ENCODE results near the gene CDK5RAP1. TPM values are rescaled to one million over a fixed set of nuclear protein-coding genes. Genes with fewer than 3 reads are reported as not detected.
"Not testable (repeated sequence)": the region's sequence is repeated elsewhere in the genome, so short reads cannot be mapped to it uniquely, and the experiment has no call there.

Gene CDK5RAP1, protein sequence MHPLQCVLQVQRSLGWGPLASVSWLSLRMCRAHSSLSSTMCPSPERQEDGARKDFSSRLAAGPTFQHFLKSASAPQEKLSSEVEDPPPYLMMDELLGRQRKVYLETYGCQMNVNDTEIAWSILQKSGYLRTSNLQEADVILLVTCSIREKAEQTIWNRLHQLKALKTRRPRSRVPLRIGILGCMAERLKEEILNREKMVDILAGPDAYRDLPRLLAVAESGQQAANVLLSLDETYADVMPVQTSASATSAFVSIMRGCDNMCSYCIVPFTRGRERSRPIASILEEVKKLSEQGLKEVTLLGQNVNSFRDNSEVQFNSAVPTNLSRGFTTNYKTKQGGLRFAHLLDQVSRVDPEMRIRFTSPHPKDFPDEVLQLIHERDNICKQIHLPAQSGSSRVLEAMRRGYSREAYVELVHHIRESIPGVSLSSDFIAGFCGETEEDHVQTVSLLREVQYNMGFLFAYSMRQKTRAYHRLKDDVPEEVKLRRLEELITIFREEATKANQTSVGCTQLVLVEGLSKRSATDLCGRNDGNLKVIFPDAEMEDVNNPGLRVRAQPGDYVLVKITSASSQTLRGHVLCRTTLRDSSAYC
- polyA plus RNA-seq (2012; ENCODE audit: missing spikeins): 26.7 TPM

DNA sequence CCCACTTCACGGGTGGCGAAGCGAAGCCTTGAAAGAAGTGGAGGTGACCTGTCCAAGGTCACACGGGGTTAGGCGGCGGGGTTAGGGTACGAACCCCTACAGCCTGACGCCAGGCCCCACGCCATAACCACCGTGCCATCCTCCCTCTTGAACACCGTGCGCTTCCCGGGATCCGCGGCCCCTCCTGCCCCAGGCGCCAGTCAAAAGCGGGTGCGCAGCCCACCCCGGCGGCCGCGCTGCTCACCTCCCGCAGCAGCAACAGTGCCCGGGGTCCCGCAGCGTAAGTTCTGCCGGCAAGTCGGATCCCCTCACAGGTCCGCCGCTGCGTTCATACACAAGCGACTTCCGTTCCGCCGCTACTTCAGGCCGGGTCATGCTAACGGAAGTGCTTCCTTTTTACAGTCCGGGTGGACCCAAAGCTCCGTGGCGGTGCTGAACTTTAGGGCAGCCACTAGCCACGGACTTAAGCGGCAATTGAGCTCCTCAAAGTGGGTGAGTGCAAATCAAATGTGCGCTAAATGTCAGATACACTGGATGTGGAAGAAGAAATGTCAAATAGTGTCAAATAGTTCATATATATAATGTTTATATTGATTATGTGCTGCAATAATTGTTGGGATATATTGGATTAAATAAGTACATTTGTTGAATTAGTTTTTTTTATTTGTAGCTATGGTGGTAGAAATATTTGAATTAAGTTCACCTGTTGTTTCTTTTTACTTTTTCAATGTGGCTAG is at the start of gene CDK5RAP1:
Gene CDK5RAP1 (minus strand): TSS at position 336 of the 737 bp plus-strand sequence. CDS start 4,455 bp downstream, outside the sequence.
- FAIRE-seq: peak; percentile 91
- peak; percentile 61 for DNase-seq (ENCODE audit: insufficient read length)
- TF ChIP-seq POLR2AphosphoS5 (IDR thresholded peaks at IDR 0.05; ENCODE audit: low read depth, low read length) (peak; percentile 84), TAF1 (IDR thresholded peaks at IDR 0.05; ENCODE audit: borderline replicate concordance, low read depth, low read length) (peak; percentile 73; the same call in 1 of the 2 replicates), POLR2A (IDR thresholded peaks at IDR 0.05; ENCODE audit: low read depth, low read length) (peak; percentile 86)

DNA sequence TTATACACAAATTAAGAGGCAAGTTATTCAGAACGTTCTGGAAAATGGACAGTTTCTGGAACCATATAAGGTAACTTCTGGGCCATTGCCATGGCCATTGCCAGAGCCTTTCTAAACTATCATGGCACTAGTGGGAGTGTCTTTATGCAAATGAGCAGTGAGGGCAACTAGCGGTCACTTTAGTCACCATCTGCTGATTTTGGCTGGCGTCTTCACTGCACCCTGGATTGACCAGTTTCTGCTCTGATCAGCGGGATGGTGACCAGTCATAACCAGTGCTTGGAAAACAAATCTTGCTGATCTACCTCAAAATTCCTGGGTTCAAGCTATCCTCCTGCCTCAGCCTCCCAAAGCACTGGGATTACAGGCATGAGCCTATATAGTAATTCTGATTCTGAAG is 49.5 kb upstream of the CDK5RAP1 start:
- TF ChIP-seq POLR2AphosphoS5 (IDR thresholded peaks at IDR 0.05; ENCODE audit: low read depth, low read length): no peak
- no peak for FAIRE-seq
- DNase-seq (ENCODE audit: insufficient read length): no peak

DNA sequence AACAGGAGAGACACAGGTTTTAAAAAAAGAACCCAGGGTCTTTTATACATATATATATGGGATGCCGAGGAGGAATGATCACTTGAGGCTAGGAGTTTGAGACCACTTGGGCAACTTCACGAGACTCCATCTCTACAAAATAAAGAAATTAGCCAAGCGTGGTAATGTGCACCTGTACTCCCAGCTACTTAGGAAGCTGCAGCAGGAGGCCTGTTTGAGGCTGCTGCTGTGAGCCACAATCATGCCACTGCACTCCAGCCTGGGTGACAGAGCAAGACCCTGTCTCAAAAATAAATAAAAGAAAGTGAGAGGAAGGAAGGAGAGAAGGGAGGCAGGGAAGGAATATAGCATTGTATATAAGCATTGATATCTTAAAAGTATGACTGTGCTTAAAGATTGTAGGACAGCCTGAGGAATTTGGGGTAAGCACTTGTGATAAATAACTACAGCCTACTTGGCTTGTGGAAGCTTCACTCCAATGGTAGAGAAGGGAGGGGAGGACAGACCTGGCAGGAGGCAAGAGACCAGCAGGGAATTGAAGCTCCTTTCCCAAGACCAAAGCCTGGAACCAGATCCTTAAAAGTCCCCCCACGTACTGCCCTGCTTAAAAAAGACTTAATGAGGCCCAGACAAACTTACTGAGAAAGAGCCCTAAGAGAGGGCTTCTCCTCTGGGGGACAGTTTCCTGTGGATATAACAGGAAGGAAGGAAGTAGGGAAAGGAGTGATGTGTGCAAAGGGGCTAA is 44.7 kb upstream of the CDK5RAP1 start:
- DNase-seq (ENCODE audit: insufficient read length) (no peak), FAIRE-seq (no peak)
- TF ChIP-seq POLR2A (IDR thresholded peaks at IDR 0.05; ENCODE audit: low read depth, low read length): no peak
- TF ChIP-seq POLR2AphosphoS5 (IDR thresholded peaks at IDR 0.05; ENCODE audit: low read depth, low read length): no peak
- no peak for TF ChIP-seq TAF1 (IDR thresholded peaks at IDR 0.05; ENCODE audit: borderline replicate concordance, low read depth, low read length)

DNA sequence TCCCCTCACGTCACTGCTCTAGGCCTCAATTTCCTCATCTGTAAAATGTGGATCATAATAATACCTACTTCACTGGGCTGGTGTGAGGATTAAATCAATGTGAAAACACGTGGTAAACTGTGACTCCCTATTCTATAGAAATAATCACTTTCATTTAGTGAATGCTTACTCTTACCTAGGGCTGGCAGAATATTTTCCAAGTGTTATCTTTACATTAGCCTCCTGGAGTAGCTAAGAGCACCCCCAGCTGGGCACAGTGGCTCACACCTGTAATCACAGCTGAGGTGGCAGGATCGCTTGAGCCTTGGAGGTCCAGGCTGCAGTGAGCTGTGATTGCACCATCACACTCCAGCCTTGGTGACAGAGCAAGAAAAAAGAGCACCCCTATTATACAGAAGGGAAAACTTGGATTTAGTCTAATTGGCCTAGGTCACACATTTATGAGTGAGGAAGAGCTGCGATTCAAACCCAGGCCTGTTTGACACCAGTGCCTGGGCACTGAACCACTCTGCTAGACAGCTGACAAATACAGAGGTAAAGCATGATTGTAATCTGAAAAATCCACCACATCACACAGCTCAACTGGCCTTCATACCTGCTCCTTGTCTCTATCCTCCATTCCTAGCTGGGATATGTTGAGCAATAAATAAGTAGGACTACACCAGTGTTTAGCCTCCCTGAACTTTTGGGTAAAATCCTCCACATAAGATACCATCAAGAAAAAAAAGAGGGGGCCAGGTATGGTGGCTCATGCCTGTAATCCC is 43.7 kb upstream of the CDK5RAP1 start:
- FAIRE-seq (no peak), DNase-seq (ENCODE audit: insufficient read length) (no peak)
- TF ChIP-seq TAF1 (IDR thresholded peaks at IDR 0.05; ENCODE audit: borderline replicate concordance, low read depth, low read length) (no peak), POLR2AphosphoS5 (IDR thresholded peaks at IDR 0.05; ENCODE audit: low read depth, low read length) (no peak), POLR2A (IDR thresholded peaks at IDR 0.05; ENCODE audit: low read depth, low read length) (no peak)

DNA sequence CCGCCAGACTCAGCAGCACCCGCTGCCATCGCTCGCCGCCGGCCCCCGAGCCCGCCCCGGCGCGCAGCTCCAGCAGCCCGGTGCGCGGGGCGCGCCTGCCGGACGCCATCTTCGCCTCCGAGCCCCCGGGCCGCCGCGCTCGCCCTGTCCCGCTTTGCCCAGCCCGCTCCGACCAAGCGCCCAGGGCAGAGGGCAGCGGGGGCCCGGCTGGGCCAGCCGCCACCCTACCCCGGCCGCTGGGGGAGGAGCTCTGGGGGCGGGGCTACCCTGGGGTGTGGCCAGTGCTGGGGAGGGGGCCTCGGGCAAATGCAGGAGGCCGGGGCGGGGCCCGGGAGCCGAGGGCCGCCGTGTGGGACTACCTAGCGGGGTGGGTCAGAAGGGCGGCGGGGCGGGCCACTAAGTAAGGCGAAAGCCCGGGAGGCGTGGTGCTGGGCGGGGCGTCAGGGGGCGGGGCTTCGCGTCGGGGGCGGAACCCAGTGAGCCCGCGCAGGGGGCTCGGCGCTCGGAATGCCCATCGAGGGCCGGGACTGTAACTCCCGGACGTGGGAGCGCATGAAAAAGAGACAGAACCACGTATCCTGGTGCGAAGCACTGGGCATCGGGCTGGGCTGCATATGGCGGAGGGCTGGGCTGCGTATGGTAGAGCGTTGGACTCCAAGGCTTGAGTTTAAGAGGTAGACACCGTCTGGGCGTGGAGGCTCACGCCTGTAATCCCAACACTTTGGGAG is 42.4 kb upstream of the CDK5RAP1 start, which contains the start of gene SNTA1:
Gene SNTA1 (minus strand): TSS at position 252 of the 728 bp plus-strand sequence. CDS start 143 bp downstream, at position 109.
- no peak for TF ChIP-seq POLR2A (IDR thresholded peaks at IDR 0.05; ENCODE audit: low read depth, low read length)
- TF ChIP-seq TAF1 (IDR thresholded peaks at IDR 0.05; ENCODE audit: borderline replicate concordance, low read depth, low read length): no peak
- TF ChIP-seq POLR2AphosphoS5 (IDR thresholded peaks at IDR 0.05; ENCODE audit: low read depth, low read length): no peak
- peak; percentile 93 for DNase-seq (ENCODE audit: insufficient read length)
- peak; percentile 71 for FAIRE-seq

DNA sequence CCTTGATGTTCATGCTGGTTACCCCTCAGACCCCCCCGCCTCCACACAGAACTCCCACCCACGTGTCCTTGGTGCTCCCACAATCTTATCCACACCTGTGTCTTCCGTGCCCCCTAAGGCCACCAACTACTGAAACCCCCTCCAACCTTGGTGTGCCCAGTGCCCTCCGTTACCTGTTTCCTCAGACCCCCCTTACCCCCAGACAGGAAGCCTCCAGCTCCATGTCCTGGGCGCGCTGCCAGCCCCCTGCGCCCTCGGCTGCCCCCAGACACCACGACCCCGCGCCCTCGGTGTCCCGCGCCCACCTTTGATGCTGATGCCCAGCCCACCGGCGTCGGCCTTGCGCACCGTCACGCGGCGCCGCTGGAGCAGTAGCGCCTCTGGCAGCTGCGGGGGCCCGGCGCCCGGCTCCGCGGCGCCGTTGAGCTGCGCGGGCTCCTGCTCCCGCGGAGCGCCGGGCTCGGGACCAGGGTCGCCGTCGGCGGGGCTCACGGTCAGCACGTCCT is 41.7 kb upstream of the CDK5RAP1 start:
- TF ChIP-seq POLR2A (IDR thresholded peaks at IDR 0.05; ENCODE audit: low read depth, low read length) (no peak), TAF1 (IDR thresholded peaks at IDR 0.05; ENCODE audit: borderline replicate concordance, low read depth, low read length) (no peak), POLR2AphosphoS5 (IDR thresholded peaks at IDR 0.05; ENCODE audit: low read depth, low read length) (no peak)
- FAIRE-seq (no peak), DNase-seq (ENCODE audit: insufficient read length) (no peak)

DNA sequence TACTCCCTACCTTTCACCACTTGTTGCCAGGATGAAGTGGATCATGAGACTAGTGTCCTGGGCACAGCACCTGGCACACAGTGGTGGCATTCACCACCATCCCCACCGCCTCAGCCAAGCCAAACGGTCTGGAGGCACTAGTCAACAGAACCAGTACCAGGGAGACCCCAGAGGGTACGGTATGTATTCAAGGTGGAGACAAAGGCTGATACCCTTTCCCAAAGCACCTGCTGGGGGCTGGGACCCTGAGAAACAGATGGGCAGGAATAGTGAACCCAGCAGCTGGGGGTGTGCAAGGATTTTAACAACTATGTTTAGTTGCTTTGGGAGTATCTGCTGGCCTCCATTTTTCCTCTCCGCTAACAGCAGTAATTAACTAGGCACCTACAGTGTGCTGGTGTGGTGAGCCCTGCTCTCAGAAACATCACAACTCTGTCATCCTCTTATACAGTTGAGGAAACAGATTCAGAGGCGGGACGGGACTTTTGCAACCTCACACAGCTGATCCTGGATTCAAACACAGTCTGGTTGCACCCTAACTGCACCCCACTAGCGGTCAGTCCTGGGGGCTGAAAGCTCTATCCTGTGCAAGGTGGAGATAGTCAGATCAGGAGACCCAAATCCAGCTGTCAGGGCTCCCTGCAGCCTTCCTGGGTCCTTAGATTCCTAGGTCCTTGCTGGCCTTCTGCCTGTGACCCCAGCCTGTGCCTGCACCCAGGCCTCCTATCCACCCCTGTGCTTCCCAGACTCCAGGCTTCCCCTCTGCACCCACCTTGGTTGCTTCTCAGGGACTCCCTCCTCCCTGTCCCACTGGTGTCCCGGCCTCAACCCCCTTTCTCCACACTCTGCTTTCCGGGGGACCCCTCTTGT is 41.1 kb upstream of the CDK5RAP1 start:
- FAIRE-seq (no peak), DNase-seq (ENCODE audit: insufficient read length) (no peak)
- TF ChIP-seq TAF1 (IDR thresholded peaks at IDR 0.05; ENCODE audit: borderline replicate concordance, low read depth, low read length): no peak

DNA sequence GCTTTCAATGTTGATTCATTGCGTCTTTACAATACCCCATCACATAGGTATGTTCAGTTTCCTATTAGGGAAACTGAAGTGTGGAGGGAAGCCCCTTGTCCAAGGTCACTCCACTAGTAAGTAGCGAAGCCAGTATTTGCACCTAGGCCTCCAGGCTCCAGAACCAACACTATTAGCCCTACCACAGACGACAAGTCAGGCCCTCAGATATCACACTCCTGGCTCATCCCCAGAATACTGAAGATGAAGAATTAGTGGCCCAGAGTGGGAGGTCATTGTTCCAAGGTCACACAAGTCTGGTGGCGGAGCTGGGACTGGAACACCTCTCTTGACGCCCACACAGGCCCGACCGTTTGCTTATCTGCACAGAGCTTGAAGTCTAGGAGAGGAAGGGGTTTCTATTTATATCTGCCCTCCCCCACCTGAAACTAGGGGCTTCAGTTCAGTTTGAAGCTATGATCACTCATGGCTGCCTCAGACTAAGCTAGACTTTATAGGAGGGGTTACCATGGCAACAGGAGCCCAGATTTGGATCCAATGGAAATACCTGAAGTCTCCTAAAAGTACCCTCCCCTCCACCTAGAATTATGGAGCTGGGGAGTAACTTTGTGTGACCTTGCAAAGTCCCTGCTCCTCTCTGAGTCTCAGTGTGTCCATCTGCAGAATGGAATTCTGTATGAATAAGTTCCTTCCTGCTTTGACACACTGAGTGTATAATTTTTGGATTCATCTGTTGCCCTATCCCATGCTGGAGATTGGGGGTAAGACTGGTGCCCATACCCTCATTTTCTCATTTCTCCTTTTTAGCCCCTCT is 40.0 kb upstream of the CDK5RAP1 start:
- DNase-seq (ENCODE audit: insufficient read length) (no peak), FAIRE-seq (no peak)
- no peak for TF ChIP-seq POLR2AphosphoS5 (IDR thresholded peaks at IDR 0.05; ENCODE audit: low read depth, low read length)
- no peak for TF ChIP-seq TAF1 (IDR thresholded peaks at IDR 0.05; ENCODE audit: borderline replicate concordance, low read depth, low read length)
- TF ChIP-seq POLR2A (IDR thresholded peaks at IDR 0.05; ENCODE audit: low read depth, low read length): no peak

DNA sequence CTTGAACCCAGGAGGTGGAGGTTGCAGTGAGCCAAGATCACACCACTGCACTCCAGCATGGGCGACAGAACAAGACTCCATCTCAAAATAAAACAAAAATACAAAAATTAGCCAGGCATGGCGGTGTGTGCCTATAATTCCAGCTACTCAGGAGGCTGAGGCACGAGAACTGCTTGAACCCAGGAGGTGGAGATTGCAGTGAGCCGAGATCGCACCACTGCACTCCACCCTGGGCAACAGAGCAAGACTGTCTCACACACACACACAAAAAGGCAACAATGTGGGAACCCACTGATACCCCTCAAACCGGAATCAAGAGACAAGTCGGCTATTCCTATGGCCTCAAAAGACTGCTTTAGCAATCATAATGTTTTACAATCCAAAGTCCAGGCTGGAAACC is 39.2 kb upstream of the CDK5RAP1 start:
- not testable (repeated sequence) for DNase-seq (ENCODE audit: insufficient read length); FAIRE-seq
